Kasumi-1 (cell line): ENCODE measurements around the gene SMCO1.
"Not testable (repeated sequence)": the region's sequence is repeated elsewhere in the genome, so short reads cannot be mapped to it uniquely, and the experiment has no call there.

ENCODE experiments used
- DNase-seq, 2 experiments: peaks; one replicate each; lab custom pipeline; 2025; lab: John Stamatoyannopoulos, UW

The SMCO1 gene

GRCh38 chr3:196521291-196521690 lies 6.1 kb upstream of the SMCO1 start:
- DNase-seq = not testable (repeated sequence)

GRCh38 chr3:196519718-196520082 lies 4.6 kb upstream of the SMCO1 start:
- DNase-seq = peak in 1 of 2 experiments; percentile 28

GRCh38 chr3:196518966-196519717 lies 4.0 kb upstream of the SMCO1 start:
- peak; percentile 60 to 65 for DNase-seq

GRCh38 chr3:196517919-196518318 lies 2.8 kb upstream of the SMCO1 start:
- no peak for DNase-seq

- no peak for DNase-seq
These were observed 2.1 kb upstream of the SMCO1 start for GRCh38 chr3:196517162-196517800.

GRCh38 chr3:196514350-196514716 lies 813 bp downstream of the SMCO1 start:
- no peak for DNase-seq

GRCh38 chr3:196513697-196514349 lies 1.3 kb downstream of the SMCO1 start:
- no peak for DNase-seq

GRCh38 chr3:196511646-196512425 lies 3.3 kb downstream of the SMCO1 start:
- DNase-seq = not testable (repeated sequence)

- not testable (repeated sequence) for DNase-seq
These were observed 4.0 kb downstream of the SMCO1 start for GRCh38 chr3:196511108-196511507.

GRCh38 chr3:196506687-196507086 lies 8.5 kb downstream of the SMCO1 start:
- DNase-seq = no peak

- no peak for DNase-seq
These were observed 10.6 kb downstream of the SMCO1 start for GRCh38 chr3:196504556-196504955.

GRCh38 chr3:196504077-196504398 lies 11.1 kb downstream of the SMCO1 start:
- DNase-seq = not testable (repeated sequence)

GRCh38 chr3:196503196-196504076 lies 11.7 kb downstream of the SMCO1 start, which contains the start of gene RNF168:
Gene RNF168, minus strand, starts transcription at chr3:196503768. Its CDS starts 595 bp downstream, at chr3:196503173.
- DNase-seq = peak; percentile 95 to 96

- DNase-seq = peak; percentile 27 to 58
These were observed 12.4 kb downstream of the SMCO1 start for GRCh38 chr3:196502775-196503195.

- peak in 1 of 2 experiments; percentile 37 for DNase-seq
These were observed 13.7 kb downstream of the SMCO1 start for GRCh38 chr3:196501316-196502044.

GRCh38 chr3:196499807-196500524 lies 15.2 kb downstream of the SMCO1 start:
- no peak for DNase-seq

- no peak for DNase-seq
These were observed 16.1 kb downstream of the SMCO1 start for GRCh38 chr3:196499061-196499460.

- no peak for DNase-seq
These were observed 16.8 kb downstream of the SMCO1 start for GRCh38 chr3:196498297-196498696.

- DNase-seq = no peak
These were observed 19.0 kb downstream of the SMCO1 start for GRCh38 chr3:196496183-196496582.

GRCh38 chr3:196493292-196493691 lies 21.9 kb downstream of the SMCO1 start:
- DNase-seq = no peak
